ENCODE measurements around the gene CD19.
A peak's percentile ranks its signal among the peaks of the same experiment; 100 is the strongest.
"Not testable (repeated sequence)": the region's sequence is repeated elsewhere in the genome, so short reads cannot be mapped to it uniquely, and the experiment has no call there.

The CD19 gene

GRCh38 chr16:28937222-28937876 is 5.6 kb downstream of the CD19 start:
- no peak for DNase-seq

GRCh38 chr16:28938721-28939120 is 7.0 kb downstream of the CD19 start:
- DNase-seq: no peak

DNA sequence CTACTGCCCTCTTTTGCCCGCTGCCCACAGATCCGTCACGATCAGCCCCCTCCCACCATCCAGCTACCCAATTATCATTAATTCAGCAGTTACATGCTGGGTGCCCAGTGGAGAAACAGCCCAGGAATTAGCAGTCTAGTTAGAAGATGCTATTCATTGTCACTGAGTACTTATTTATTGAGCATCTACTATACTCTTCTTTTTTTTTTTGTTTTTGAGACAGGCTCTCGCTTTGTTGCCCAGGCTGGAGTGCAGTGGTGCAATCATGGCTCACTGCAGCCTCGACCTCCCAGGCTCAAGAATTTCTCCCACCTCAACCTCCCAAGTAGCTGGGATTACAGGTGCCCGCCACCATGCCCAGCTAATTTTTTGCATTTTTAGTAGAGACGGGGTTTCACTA is 8.1 kb downstream of the CD19 start:
- not testable (repeated sequence) for DNase-seq

DNA sequence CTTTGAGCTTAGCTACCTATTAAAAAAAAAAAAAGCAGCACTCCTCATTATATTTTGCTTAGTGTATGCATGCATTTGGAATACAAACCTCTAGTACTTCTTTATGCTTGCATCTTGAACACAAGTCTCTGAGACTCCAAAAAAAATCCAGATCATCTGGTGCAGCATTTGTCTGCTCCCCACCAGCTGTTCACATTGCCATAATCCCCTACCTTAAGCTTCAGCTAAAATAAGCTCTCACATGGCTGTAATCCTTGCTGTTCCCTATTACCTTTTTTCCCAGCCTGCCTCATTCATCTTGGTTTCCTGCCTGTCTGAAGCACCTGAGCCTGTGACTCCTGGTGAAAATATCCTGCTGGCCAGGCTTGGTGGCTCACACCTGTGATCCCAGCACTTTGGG is 11.5 kb downstream of the CD19 start:
- no peak for DNase-seq

GRCh38 chr16:28946681-28947080 is 14.9 kb downstream of the CD19 start:
- no peak for DNase-seq

- peak; percentile 99 for DNase-seq
Measured at GRCh38 chr16:28950648-28951409, 19.1 kb downstream of the CD19 start, which contains the start of gene NFATC2IP. Gene NFATC2IP (plus strand): TSS chr16:28950937. CDS start chr16:28951012, 75 bp downstream.

DNA sequence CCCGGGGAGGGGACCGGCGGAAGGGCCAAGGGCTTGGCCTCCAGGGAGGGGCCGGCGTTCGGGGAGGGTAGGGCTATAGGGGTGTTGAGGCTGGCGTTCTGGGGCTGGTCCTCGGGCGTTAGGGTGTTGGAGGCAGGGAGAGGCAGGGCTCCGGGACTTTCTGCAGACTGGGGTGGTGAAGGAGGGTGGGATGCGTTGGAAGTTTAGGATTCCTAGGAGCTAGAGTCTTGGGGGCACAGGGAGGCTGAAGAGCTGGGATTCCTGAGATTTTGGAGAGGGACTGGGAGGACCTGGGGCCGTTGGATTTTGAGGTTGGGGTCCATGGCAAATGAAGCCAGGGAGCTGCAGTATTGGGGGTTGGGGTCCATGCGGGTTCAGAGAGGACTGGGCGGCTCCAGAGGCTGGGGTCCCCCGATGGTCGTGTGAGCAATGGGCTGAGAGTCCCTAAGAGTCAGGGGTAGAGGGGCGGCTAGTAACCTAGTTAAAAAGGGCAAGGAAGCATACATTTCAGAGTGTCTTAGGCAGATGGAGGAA is 19.7 kb downstream of the CD19 start:
- DNase-seq: no peak

- DNase-seq: no peak
Measured at GRCh38 chr16:28958216-28958615, 26.4 kb downstream of the CD19 start.

- DNase-seq: no peak
Measured at GRCh38 chr16:28958836-28959235, 27.1 kb downstream of the CD19 start.

DNA sequence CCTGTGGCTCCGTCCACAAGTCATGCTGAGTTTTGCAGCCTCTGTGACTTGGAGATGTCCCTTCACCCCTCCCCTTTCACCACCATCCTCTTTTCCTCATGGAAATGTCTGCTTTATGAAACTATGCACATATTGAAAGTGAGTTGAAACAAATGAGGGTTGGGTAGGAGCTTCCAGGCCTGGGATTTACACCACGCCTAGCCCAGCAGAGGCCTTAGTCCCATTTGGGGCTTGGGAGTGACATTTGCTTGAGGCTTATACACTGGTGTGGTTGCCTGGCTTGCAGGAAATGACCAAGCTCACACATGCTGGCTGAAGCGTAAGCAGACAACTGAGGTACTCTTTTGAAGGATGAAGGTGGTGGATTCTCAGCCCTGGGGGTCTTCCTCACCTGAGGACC is 32.3 kb downstream of the CD19 start:
- no peak for DNase-seq

GRCh38 chr16:28964496-28964895 is 32.7 kb downstream of the CD19 start:
- DNase-seq: no peak

GRCh38 chr16:28967156-28967555 is 35.4 kb downstream of the CD19 start:
- no peak for DNase-seq

DNA sequence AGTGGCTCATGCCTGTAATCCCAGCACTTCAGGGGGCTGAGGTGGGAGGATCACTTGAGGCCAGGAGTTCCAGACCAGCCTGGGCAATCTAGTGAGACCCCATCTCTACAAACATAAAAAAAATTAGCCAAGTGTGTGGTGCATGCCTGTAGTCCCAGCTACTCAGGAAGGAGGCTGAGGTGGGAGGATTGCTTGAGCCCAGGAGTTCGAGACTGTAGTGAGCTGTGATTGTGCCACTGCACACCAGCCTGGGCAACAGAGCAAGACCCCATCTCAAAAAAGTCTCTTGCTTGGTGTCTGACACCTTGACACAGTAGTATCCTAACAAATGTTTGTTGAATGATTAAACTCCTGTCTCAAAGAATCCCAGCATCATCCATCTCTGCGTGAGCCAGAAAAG is 37.9 kb downstream of the CD19 start:
- DNase-seq: not testable (repeated sequence)

- peak; percentile 12 for DNase-seq
Measured at GRCh38 chr16:28974007-28974436, 42.3 kb downstream of the CD19 start.

DNA sequence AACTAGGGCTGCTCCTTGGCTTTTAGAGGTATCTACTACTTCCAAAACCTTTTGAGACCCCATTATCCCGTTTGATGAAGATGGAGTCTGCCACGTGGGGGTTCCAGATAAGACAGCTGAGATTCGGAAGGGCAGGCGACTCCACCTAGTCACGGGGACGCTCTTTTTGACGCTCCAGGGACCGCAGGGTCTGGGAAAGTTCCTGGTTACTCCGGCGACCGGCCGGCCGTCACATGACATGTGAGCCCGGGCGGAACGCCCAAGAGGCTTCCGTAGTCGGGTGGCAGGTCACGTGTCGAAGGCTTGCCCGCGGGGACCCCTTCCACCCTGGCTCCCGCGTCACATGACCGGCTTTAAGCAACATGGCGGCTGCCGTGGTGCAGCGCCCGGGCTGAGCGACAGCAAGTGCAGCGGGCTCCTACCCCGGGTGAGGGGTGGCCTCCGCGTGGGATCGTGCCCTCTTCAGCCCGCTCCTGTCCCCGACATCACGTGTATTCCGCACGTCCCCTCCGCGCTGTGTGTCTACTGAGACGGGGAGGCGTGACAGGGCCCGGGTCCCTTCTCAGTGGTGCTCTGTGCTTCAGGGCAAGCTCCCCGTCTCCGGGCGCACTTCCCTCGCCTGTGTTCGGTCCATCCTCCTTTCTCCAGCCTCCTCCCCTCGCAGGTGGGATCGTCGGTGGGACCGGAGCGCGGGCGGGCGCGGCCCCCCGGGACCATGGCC is 42.8 kb downstream of the CD19 start, which contains the start of gene SPNS1:
Gene SPNS1 (plus strand): TSS at position 342 of the 721 bp plus-strand sequence. CDS start 374 bp downstream, at position 716.
- DNase-seq: peak; percentile 91

DNA sequence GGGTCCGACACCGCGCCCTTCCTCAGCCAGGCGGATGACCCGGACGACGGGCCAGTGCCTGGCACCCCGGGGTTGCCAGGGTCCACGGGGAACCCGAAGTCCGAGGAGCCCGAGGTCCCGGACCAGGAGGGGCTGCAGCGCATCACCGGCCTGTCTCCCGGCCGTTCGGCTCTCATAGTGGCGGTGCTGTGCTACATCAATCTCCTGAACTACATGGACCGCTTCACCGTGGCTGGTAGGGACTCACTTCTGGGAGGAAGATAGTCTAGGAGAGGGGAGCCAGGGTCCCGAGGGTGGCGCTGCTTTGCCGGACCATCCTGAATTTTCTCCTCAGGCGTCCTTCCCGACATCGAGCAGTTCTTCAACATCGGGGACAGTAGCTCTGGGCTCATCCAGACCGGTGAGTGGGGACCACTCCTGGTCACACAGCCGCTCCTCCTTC is 43.4 kb downstream of the CD19 start:
- no peak for DNase-seq

DNA sequence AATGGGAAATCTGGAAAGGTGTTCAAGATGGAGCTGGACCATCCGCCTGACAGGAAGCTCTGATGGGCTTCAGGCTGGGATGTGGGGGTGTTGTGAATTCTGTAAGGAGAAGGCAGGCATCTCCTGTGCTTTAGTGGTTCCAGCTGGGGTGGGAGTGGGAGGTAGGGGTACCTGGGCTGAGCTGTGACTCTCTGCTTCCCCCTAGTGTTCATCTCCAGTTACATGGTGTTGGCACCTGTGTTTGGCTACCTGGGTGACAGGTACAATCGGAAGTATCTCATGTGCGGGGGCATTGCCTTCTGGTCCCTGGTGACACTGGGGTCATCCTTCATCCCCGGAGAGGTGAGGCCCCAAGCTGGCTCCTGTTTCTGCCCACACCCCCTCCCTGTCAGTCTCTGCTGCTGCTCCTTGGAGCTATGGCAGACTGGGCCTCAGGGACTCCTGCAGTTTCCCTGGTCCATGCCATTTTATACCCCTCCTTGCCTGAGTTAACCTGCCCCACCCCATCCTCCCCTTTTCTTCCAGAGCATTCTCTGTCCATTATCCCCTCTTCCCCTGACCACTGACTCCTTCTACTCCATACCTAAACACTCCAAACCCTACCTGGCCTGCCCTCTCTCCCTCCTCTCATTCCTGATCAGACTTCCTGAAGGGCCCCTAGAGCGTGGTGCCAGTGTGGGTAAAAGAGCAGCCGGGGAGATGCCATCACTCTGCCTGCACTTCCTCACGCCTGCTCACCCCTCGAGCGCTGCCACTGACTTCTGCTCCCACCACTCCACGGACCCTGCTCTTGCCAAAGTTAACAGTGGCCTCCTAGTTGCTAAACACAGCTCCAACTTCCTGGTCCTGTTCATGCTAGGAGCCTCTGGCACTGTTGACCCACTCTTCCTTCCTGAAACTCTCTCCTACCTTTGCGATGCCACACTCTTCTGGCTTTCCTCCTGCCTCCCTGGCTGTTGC is 46.2 kb downstream of the CD19 start:
- peak; percentile 11 for DNase-seq

- not testable (repeated sequence) for DNase-seq
Measured at GRCh38 chr16:28980330-28980729, 48.6 kb downstream of the CD19 start.

- DNase-seq: no peak
Measured at GRCh38 chr16:28980929-28981328, 49.2 kb downstream of the CD19 start.

DNA sequence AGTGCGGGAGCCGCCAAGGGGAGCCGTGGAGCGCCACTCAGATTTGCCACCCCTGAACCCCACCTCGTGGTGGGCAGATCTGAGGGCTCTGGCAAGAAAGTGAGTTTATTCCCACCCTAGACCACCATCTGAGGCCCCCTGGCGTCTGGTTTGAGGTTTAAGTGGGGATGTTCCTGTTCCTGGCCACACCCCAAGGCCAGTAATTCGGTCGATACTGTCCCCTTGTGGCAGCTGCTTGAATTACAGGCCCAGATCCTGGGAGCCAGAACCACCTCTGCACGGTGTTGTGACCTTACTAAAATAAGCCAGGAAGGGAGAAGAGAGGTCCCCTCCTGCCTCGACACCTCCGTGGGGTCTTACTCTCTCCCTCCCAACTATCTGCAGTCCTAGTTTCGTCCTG is 49.7 kb downstream of the CD19 start:
- DNase-seq: no peak

DNA sequence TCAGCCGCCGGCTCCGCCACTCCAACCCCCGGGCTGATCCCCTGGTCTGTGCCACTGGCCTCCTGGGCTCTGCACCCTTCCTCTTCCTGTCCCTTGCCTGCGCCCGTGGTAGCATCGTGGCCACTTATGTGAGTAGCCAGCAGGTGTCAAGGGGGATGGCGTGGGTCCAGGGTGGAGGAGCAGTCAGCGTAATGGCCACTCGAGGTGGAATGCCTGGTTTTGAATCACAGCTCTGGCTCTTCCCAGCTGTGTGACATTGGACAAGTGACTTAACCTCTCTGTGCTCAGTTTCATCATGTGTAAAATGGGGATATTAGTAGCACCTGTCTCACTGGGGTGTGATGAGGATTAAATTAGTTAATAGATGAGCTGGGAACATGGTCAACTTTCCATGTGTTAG is 50.6 kb downstream of the CD19 start:
- no peak for DNase-seq

DNA sequence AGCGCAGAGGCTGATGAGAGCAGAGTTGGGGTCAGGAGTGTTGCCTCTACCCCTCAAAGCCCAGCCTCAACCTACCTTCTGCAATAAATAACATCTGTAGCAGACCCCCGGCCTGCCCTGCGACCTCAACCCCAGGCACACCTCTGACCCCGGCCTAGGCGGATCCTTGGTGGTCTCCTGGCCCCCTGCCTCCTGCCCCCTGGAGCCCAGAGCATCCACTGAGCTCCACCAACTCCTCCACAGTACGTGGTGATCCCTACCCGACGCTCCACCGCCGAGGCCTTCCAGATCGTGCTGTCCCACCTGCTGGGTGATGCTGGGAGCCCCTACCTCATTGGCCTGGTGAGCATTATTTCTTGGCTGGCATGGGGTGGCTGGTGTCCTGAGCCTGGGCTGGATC is 51.2 kb downstream of the CD19 start:
- no peak for DNase-seq
